ENCODE data around the gene ZNF227.

ZNF227 gene

DNA sequence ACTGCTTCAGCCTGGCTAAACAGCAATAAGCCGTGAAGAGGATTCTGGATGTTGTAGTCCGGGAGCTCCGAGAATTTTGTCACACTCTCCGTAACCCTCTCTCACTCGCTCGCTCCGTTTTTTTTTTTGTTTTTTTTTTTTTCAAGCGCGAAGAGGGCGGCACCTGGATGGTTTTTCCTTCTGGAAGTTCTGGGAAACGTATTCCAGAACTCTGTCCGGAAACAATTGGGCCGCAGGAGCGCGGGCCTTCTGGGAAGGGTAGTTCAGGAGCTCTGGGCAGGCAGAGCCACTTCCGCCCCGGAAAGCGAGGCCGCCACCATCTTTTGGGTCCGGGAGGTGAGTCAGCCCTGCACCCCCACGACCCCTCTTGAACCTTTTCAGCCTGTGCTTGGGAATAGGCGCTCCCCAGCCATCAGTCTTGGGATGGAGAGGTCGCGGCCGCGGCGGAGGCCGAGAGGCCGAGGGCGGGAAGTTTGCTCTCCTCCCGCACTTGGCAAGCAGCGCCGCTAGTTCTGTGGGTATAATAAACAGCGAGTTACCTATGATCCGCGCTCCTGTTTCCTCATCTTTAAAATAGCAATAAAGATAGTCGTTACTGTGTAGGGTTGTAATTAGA is at the start of gene ZNF227:
TSS of gene ZNF227 (plus strand) at position 283 of the 616 bp plus-strand sequence. CDS start 5,261 bp downstream, outside the sequence.
- H3K27ac ChIP-seq (ENCODE audit: low read length): peak within 1 kb of the TSS; percentile 84
- no peaks in the 10 kb centered on the region for H3K27me3 ChIP-seq (ENCODE audit: insufficient read depth, low read length, poor library complexity)
- H3K4me2 ChIP-seq (ENCODE audit: insufficient read depth, low read length): peak within 1 kb of the TSS; percentile 71
- H3K36me3 ChIP-seq (ENCODE audit: insufficient read depth, low read length): peaks cover 28% of the 10 kb centered on the region
- H3K79me2 ChIP-seq (ENCODE audit: insufficient read depth, low read length): peaks cover 56% of the 10 kb centered on the region
- peak within 1 kb of the TSS; percentile 92 for H2AFZ ChIP-seq (ENCODE audit: low read depth, low read length)
- peak within 1 kb of the TSS; percentile 83 to 89 for H3K4me3 ChIP-seq (ENCODE audit: low read depth in 1 of 2, low read length in 2 of 2)
- peak within 1 kb of the TSS; percentile 75 for H3K9ac ChIP-seq (ENCODE audit: low read depth, low read length)
- H4K20me1 ChIP-seq (ENCODE audit: insufficient read depth, low read length): no peaks in the 10 kb centered on the region; the same call in 1 of the 2 replicates
- ATAC-seq (ENCODE audit: insufficient read depth, low read depth): peak; percentile 96
- H3K9me3 ChIP-seq (ENCODE audit: insufficient read depth, low read length, severe bottlenecking): no peaks in the 10 kb centered on the region
- H3K4me1 ChIP-seq (ENCODE audit: insufficient read depth, low read length): peaks cover 42% of the 10 kb centered on the region
- DNase-seq: peak; percentile 88
- TF ChIP-seq, protein P1, sequence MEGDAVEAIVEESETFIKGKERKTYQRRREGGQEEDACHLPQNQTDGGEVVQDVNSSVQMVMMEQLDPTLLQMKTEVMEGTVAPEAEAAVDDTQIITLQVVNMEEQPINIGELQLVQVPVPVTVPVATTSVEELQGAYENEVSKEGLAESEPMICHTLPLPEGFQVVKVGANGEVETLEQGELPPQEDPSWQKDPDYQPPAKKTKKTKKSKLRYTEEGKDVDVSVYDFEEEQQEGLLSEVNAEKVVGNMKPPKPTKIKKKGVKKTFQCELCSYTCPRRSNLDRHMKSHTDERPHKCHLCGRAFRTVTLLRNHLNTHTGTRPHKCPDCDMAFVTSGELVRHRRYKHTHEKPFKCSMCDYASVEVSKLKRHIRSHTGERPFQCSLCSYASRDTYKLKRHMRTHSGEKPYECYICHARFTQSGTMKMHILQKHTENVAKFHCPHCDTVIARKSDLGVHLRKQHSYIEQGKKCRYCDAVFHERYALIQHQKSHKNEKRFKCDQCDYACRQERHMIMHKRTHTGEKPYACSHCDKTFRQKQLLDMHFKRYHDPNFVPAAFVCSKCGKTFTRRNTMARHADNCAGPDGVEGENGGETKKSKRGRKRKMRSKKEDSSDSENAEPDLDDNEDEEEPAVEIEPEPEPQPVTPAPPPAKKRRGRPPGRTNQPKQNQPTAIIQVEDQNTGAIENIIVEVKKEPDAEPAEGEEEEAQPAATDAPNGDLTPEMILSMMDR (IDR thresholded peaks at IDR 0.05; ENCODE audit: borderline replicate concordance, extremely low read depth, low read length, poor library complexity, severe bottlenecking): no peak
- TF ChIP-seq EZH2 (IDR thresholded peaks at IDR 0.05; ENCODE audit: borderline replicate concordance, low read depth, low read length, severe bottlenecking): no peak

DNA sequence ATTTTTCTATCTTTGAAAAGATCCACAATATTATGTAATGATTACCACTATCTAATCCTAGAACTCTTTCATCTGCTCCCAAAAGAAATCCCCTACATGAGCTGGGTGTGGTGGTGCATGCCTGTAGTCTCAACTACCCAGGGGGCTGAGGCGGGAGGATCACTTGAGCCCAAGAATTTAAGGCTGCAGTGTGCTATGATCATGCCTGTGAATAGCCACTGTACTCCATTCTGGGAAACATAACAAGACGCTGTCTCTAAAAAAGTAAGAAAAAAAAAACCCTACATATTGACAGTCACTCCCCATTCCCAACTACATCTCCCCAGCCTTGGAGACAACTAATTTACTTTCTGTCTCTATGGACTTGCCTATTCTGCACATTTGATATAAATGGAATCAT is 48.5 kb upstream of the ZNF227 start:
- peaks cover 37% of the 10 kb centered on the region for H3K79me2 ChIP-seq (ENCODE audit: insufficient read depth, low read length)
- peak overlapping the region; percentile 81 for H3K4me2 ChIP-seq (ENCODE audit: insufficient read depth, low read length)
- H2AFZ ChIP-seq (ENCODE audit: low read depth, low read length): 0 out of 2 replicates have a peak overlapping the region, but pooled peaks have one; percentile 94
- H4K20me1 ChIP-seq (ENCODE audit: insufficient read depth, low read length): no peaks in the 10 kb centered on the region
- H3K27ac ChIP-seq (ENCODE audit: low read length): no peak overlapping the region
- ATAC-seq (ENCODE audit: insufficient read depth, low read depth): no peak
- TF ChIP-seq, protein P1 (IDR thresholded peaks at IDR 0.05; ENCODE audit: borderline replicate concordance, extremely low read depth, low read length, poor library complexity, severe bottlenecking): no peak
- no peak for TF ChIP-seq EZH2 (IDR thresholded peaks at IDR 0.05; ENCODE audit: borderline replicate concordance, low read depth, low read length, severe bottlenecking)
- peak overlapping the region in 1 of 2 experiments; percentile 83; a peak in 1 of 4 replicates for H3K4me3 ChIP-seq (ENCODE audit: low read depth in 1 of 2, low read length in 2 of 2)
- H3K36me3 ChIP-seq (ENCODE audit: insufficient read depth, low read length): peaks cover 23% of the 10 kb centered on the region
- H3K9me3 ChIP-seq (ENCODE audit: insufficient read depth, low read length, severe bottlenecking): peaks cover 2% of the 10 kb centered on the region
- H3K27me3 ChIP-seq (ENCODE audit: insufficient read depth, low read length, poor library complexity): no peaks in the 10 kb centered on the region
- H3K9ac ChIP-seq (ENCODE audit: low read depth, low read length): no peak overlapping the region
- no peak for DNase-seq
- H3K4me1 ChIP-seq (ENCODE audit: insufficient read depth, low read length): peaks cover 38% of the 10 kb centered on the region

DNA sequence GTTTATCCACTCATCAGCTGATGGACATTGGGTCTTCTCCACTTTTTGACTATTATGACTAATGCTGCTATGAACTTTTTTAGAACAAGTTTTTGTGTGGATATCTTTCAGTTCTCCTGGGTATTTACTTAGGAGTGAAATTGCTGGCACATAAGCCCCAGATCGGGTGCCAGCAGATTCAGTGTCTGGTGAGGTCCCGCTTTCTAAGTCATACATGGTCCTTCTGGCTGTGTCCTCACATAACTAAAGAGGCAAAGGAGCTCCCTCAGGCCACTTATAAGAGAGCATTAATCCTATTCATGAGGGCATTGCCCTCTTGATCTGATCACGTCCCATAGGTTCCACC is 48.0 kb upstream of the ZNF227 start:
- H3K9me3 ChIP-seq (ENCODE audit: insufficient read depth, low read length, severe bottlenecking): peaks cover 2% of the 10 kb centered on the region
- ATAC-seq (ENCODE audit: insufficient read depth, low read depth) (no peak), DNase-seq (no peak)
- peak overlapping the region; percentile 81 for H3K4me2 ChIP-seq (ENCODE audit: insufficient read depth, low read length)
- peak overlapping the region; percentile 93 for H3K27ac ChIP-seq (ENCODE audit: low read length)
- H4K20me1 ChIP-seq (ENCODE audit: insufficient read depth, low read length): no peaks in the 10 kb centered on the region
- peaks cover 28% of the 10 kb centered on the region for H3K36me3 ChIP-seq (ENCODE audit: insufficient read depth, low read length)
- peak overlapping the region; percentile 74 to 83 for H3K4me3 ChIP-seq (ENCODE audit: low read depth in 1 of 2, low read length in 2 of 2)
- TF ChIP-seq, protein P1 (IDR thresholded peaks at IDR 0.05; ENCODE audit: borderline replicate concordance, extremely low read depth, low read length, poor library complexity, severe bottlenecking): no peak
- no peak for TF ChIP-seq EZH2 (IDR thresholded peaks at IDR 0.05; ENCODE audit: borderline replicate concordance, low read depth, low read length, severe bottlenecking)
- H3K79me2 ChIP-seq (ENCODE audit: insufficient read depth, low read length): peaks cover 42% of the 10 kb centered on the region
- no peaks in the 10 kb centered on the region for H3K27me3 ChIP-seq (ENCODE audit: insufficient read depth, low read length, poor library complexity)
- peak overlapping the region; percentile 71 for H3K9ac ChIP-seq (ENCODE audit: low read depth, low read length)
- H2AFZ ChIP-seq (ENCODE audit: low read depth, low read length): peak overlapping the region; percentile 94
- peaks cover 38% of the 10 kb centered on the region for H3K4me1 ChIP-seq (ENCODE audit: insufficient read depth, low read length)

Data from DND-41 (cell line).